NCI-H1105 (cell line): Measurements from ENCODE around the gene SCGN.

ENCODE experiments used
- DNase-seq: peaks from one replicate; lab custom pipeline; 2025; lab: John Stamatoyannopoulos, UW

SCGN gene, protein sequence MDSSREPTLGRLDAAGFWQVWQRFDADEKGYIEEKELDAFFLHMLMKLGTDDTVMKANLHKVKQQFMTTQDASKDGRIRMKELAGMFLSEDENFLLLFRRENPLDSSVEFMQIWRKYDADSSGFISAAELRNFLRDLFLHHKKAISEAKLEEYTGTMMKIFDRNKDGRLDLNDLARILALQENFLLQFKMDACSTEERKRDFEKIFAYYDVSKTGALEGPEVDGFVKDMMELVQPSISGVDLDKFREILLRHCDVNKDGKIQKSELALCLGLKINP

GRCh38 chr6:25652007-25652515 lies at the start of gene SCGN:
SCGN (plus strand) TSS chr6:25652215; CDS start chr6:25652404, 189 bp downstream.
- DNase-seq = peak; percentile 52

DNA sequence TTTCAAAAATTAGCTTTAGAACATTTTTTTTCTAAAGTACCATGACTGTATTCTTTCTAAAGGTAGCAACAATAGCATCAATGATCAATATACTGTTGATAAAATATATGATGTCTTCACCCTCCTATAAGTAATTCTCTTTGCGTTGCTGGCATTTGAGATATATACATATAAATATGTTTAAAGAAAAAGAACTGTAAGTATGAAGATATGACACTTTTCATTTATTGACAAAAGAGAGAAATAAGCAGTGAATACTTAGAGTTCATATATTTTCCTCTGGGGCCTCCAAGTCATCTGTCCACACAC lies 49.4 kb upstream of the SCGN start:
- no peak for DNase-seq

DNA sequence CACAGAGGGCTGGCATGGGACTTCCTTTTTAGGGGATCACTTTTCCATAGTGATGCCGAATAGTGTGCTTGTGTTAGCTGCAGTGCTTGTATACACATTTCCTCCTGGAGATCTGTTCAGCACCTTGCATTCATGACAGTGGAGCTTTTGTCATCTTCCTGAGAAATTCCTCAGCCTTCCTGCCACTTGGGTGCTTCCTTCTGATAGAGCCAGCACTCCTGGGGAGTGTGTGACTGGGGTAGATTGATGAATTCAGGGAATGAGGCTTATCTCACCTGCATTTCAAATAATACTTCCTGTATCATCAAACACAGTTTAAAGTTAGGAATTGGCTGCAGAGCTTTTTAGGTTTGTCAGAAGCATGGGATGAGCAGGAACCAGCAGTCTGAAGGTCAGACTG lies 48.8 kb upstream of the SCGN start:
- no peak for DNase-seq

DNA sequence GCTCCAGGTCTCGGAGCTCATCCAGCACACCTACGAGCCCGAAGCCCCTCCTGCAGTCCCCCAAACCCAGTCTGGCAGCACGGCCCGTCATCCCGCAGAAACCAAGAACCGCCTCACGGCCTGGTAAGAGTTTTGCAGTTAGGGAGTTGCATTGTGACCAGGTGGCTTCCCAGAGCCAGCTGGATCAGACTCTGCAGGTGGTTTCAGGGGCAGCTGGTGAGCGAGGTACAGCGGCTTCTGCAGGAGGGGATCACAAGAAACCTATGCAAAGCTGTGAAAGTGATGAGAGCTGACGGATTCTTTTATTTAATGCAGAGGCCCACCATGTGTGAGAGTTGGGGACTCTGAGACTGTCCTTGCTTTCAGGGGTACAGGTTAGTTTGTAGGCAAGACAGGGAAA lies 45.9 kb upstream of the SCGN start:
- no peak for DNase-seq

DNA sequence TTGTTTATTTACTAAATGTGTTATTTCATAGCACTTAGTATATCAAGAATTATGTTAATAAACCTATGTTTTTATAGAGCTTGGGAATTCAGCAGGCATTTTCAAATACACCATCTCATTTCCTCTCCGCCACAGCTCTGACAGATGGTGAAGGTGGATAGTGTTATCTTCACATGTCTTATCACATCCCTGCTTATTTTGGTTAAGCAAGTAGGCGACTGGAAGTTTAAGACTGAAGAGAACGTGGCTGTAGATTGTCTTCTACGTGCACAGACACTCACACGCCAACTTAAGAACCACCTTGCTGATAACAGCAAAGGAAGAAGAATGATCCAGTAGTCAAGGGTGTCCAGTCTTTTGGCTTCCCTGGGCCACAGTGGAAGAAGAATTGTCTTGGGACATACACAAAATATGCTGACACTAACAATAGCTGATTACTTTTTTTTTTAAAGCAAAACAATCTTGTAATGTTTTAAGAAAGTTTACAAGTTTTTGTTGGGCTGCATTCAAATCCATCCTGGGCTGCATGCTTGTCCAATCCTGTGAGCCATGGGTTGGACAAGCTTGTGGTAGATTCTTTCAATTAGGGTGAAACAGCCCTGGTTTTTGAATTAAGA lies 43.3 kb upstream of the SCGN start:
- no peak for DNase-seq

DNA sequence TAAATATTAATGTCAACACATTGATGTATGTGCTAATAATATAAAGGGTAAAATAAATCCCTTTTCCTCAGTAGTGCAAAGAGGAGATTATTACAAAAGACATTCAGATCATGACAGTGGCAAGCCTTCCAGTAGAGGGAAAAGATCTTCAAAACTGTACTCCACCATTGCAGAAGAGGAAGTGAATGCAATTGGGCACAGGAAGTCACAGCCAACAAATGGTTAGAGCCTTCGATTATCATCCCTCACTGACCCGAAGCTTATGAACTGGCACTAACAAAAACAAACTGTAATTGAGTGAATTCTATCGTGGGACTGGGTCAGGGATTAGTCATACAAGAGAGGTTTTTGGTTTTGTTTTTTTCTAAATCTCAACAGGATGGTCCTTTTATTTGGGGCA lies 39.3 kb upstream of the SCGN start:
- no peak for DNase-seq

DNA sequence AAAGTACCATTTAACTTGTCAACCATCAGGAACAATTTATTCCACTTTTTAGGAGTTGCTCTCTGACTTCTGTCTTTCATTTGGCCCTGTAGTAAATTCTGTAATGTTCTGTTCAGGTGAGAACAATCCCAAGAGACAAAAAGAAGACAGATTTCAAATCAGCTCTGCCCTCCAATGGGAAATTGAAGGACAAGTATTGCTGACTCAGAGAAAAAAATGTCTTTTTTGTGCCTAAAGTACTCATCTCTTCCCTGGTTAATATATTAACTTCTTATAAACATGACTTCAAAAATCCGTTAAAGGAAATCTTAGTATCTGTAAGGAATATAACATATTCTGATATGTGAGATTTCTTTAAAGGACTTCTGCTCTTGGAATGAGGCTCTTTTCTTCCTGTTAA lies 38.6 kb upstream of the SCGN start:
- no peak for DNase-seq

- DNase-seq = no peak
Observed at GRCh38 chr6:25614052-25614451, 38.0 kb upstream of the SCGN start.

- DNase-seq = no peak
Observed at GRCh38 chr6:25615471-25615870, 36.5 kb upstream of the SCGN start.

- DNase-seq = no peak
Observed at GRCh38 chr6:25617997-25618396, 34.0 kb upstream of the SCGN start.

- DNase-seq = no peak
Observed at GRCh38 chr6:25619217-25619616, 32.8 kb upstream of the SCGN start.

- DNase-seq = no peak
Observed at GRCh38 chr6:25620391-25620790, 31.6 kb upstream of the SCGN start.

GRCh38 chr6:25623065-25623464 lies 28.9 kb upstream of the SCGN start:
- no peak for DNase-seq

GRCh38 chr6:25623879-25624278 lies 28.1 kb upstream of the SCGN start:
- DNase-seq = peak; percentile 23

DNA sequence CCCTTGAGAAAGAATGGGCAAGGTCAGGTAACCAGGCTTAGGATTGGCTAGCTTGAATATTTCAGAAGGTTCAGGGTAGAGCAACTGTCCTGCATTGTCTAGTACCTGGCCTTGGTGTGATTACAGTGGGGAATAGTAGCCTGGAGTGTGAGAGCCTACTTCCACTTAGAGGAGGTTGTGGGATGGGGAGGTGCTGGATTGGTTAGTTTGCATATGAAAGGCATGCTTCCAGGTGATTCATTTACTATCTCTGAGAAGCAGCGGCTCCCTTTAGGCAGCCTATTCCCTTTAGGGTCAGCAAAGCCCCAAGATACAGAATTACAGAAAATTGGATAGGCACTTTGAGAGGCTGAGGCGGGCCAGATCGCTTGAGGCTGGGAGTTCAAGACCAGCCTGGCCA lies 25.0 kb upstream of the SCGN start:
- no peak for DNase-seq

DNA sequence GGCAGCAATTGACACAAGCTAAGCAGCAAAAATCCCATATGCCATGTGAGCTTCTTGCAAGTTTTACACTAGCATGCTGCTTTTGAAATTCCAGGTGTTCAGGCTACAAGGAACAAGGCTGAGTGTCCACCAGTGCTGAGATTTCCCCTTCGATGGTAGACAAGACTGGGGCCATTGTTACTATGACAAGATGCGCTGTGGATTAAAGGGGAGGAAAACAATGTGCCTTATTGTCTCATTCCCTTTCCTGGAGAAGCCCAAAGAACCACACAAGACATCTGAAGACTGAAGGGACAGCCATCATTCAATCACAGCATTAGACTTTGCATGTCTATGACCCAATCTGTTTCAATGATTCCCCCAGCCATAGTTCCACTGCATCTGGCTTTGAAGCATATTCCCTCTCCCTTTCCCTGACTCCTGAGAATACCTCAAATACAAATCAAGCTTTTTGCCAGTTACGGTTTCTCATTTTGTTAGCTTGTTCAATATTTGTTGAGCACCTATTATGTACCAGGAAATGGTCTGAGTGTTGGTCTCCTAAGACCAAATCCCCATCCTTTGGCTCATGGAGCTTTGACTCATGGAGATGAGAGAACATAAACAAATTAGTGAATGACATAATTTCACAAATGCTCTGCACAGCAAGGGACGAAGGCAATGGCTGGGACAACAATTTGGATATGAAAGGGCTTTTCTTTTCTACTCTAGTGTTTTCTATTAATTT lies 23.4 kb upstream of the SCGN start:
- DNase-seq = no peak

- DNase-seq = peak; percentile 76
Observed at GRCh38 chr6:25629198-25629576, 22.8 kb upstream of the SCGN start.

GRCh38 chr6:25630508-25631278 lies 21.3 kb upstream of the SCGN start:
- DNase-seq = no peak

DNA sequence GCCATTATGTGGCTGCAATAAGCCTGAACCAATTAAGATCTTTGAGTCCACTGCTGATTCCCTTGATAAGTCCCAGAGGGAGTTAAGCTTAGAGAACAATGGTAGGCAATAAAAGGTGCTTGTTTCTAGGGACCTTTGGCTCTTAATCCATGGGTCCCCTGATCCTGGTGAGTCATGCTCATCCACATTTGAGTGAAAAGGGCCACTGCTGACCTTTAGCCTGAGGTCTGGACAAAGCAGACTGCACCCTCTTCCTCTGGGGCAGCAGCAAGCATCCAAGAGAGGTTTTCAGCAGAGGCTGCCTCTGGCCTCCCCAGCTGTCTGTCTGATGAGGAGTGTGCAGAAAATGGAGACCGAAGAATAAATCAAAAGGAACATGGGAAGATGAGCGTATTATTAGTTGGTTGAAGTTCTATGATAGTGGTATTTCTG lies 16.1 kb upstream of the SCGN start:
- DNase-seq = no peak

- DNase-seq = no peak
Observed at GRCh38 chr6:25637211-25637610, 14.8 kb upstream of the SCGN start.

DNA sequence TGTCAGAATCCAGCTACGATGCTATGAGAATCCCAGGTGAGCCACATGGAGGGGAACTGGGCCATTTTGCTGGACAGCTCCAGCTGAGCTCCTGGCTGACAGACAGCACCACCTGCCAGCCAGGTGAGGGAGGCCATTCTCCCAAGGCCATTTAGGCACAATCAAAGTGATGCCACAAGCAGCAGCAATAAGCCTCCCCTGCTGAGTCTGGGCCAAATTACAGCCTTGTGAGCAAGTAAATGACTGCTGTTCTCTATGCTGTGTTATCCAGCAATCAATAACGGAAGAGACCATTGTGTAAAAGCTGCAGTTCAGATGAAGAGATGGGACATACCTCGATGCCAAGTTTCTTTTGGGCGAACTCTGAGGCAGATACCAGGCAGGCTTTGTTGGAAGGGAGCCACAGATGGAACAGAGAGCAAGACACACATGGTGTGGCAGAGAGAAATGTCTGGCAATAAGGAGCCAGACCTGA lies 14.0 kb upstream of the SCGN start:
- DNase-seq = peak; percentile 92

GRCh38 chr6:25639653-25640052 lies 12.4 kb upstream of the SCGN start:
- DNase-seq = no peak
